GM12891 (cell line): Measurements from ENCODE around the gene FASN.

Source experiments
- PAX5 ChIP-seq: IDR thresholded peaks from 2 replicates; pipeline ENCODE4 v1.6.1; 2011; ENCODE audit warnings: low read length, moderate library complexity, mild to moderate bottlenecking; ENCODE audit not compliant: insufficient read depth, severe bottlenecking
- POLR2A ChIP-seq: IDR thresholded peaks from 2 replicates; pipeline ENCODE4 v1.6.1; 2011; ENCODE audit warnings: low read depth, low read length, control low read depth
- POLR2AphosphoS5 ChIP-seq: IDR thresholded peaks from 2 replicates; pipeline ENCODE4 v1.6.1; 2011; ENCODE audit warnings: low read depth, low read length, control low read depth
- POU2F2 ChIP-seq: IDR thresholded peaks from 2 replicates; pipeline ENCODE4 v1.6.1; 2011; ENCODE audit warnings: low read depth, mild to moderate bottlenecking, control low read depth, low read length, moderate library complexity
- SPI1 ChIP-seq: IDR thresholded peaks from 2 replicates; pipeline ENCODE4 v1.6.1; 2011; ENCODE audit warnings: low read depth, low read length, control low read depth
- TAF1 ChIP-seq: IDR thresholded peaks from 2 replicates; pipeline ENCODE4 v1.6.1; 2011; ENCODE audit warnings: low read depth, low read length, control low read depth

- no peak for TF ChIP-seq POLR2A
- TF ChIP-seq TAF1 = no peak
- TF ChIP-seq POLR2AphosphoS5 = no peak
- no peak for TF ChIP-seq SPI1
- no peak for TF ChIP-seq POU2F2
- TF ChIP-seq PAX5 = no peak
These were observed 20.9 kb upstream of the FASN start for GRCh38 chr17:82118815-82119380.
